HG03342 (cell line): ENCODE measurements around the gene IRF7.

Source experiments
- ATAC-seq: cut with Tn5 transposase; IDR thresholded peaks from one replicate; pipeline ENCODE4 v1.9.1; 2021; ENCODE audit warnings: mild to moderate bottlenecking, moderate library complexity; ENCODE audit not compliant: unreplicated experiment

The IRF7 gene

GRCh38 chr11:641806-642370 is 26.1 kb upstream of the IRF7 start:
- ATAC-seq = no peak

- ATAC-seq = no peak
These were observed 24.4 kb upstream of the IRF7 start for GRCh38 chr11:640021-640706.

GRCh38 chr11:639332-639955 is 23.7 kb upstream of the IRF7 start:
- no peak for ATAC-seq

GRCh38 chr11:638631-639331 is 23.0 kb upstream of the IRF7 start:
- no peak for ATAC-seq

- no peak for ATAC-seq
These were observed 22.1 kb upstream of the IRF7 start for GRCh38 chr11:637593-638521.

- ATAC-seq = no peak
These were observed 21.5 kb upstream of the IRF7 start for GRCh38 chr11:637333-637592.

- no peak for ATAC-seq
These were observed 21.0 kb upstream of the IRF7 start, which contains the start of gene DRD4 for GRCh38 chr11:636511-637332. Gene DRD4, plus strand, starts transcription at chr11:637269. Its CDS starts 36 bp downstream, at chr11:637305.

- no peak for ATAC-seq
These were observed 20.3 kb upstream of the IRF7 start for GRCh38 chr11:635945-636510.

- ATAC-seq = no peak
These were observed 15.1 kb upstream of the IRF7 start for GRCh38 chr11:630871-631270.

GRCh38 chr11:629237-629583 is 13.5 kb upstream of the IRF7 start:
- ATAC-seq = no peak

GRCh38 chr11:628056-628455 is 12.3 kb upstream of the IRF7 start:
- no peak for ATAC-seq

GRCh38 chr11:627308-627576 is 11.5 kb upstream of the IRF7 start:
- no peak for ATAC-seq

- no peak for ATAC-seq
These were observed 10.9 kb upstream of the IRF7 start, which contains the start of gene SCT for GRCh38 chr11:626475-627307. Gene SCT, minus strand, starts transcription at chr11:627181. Its CDS starts 38 bp downstream, at chr11:627143.

- ATAC-seq = no peak
These were observed 10.0 kb upstream of the IRF7 start for GRCh38 chr11:625636-626268.

- no peak for ATAC-seq
These were observed 9.2 kb upstream of the IRF7 start, which contains the start of gene CDHR5 for GRCh38 chr11:624705-625635. Gene CDHR5, minus strand, starts transcription at chr11:624955. Its CDS starts 53 bp downstream, at chr11:624902.

- no peak for ATAC-seq
These were observed 8.4 kb upstream of the IRF7 start for GRCh38 chr11:623999-624704.

- ATAC-seq = no peak
These were observed 7.7 kb upstream of the IRF7 start for GRCh38 chr11:623349-623869.
